GM19099 (cell line): ENCODE results near the gene B3GNT2.

Source experiments
- POLR2A ChIP-seq: IDR thresholded peaks from 3 replicates; pipeline ENCODE4 v1.6.1; 2011; ENCODE audit warnings: low read depth; ENCODE audit not compliant: insufficient read length; ENCODE audit errors: extremely low read depth

The B3GNT2 gene, protein sequence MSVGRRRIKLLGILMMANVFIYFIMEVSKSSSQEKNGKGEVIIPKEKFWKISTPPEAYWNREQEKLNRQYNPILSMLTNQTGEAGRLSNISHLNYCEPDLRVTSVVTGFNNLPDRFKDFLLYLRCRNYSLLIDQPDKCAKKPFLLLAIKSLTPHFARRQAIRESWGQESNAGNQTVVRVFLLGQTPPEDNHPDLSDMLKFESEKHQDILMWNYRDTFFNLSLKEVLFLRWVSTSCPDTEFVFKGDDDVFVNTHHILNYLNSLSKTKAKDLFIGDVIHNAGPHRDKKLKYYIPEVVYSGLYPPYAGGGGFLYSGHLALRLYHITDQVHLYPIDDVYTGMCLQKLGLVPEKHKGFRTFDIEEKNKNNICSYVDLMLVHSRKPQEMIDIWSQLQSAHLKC

DNA sequence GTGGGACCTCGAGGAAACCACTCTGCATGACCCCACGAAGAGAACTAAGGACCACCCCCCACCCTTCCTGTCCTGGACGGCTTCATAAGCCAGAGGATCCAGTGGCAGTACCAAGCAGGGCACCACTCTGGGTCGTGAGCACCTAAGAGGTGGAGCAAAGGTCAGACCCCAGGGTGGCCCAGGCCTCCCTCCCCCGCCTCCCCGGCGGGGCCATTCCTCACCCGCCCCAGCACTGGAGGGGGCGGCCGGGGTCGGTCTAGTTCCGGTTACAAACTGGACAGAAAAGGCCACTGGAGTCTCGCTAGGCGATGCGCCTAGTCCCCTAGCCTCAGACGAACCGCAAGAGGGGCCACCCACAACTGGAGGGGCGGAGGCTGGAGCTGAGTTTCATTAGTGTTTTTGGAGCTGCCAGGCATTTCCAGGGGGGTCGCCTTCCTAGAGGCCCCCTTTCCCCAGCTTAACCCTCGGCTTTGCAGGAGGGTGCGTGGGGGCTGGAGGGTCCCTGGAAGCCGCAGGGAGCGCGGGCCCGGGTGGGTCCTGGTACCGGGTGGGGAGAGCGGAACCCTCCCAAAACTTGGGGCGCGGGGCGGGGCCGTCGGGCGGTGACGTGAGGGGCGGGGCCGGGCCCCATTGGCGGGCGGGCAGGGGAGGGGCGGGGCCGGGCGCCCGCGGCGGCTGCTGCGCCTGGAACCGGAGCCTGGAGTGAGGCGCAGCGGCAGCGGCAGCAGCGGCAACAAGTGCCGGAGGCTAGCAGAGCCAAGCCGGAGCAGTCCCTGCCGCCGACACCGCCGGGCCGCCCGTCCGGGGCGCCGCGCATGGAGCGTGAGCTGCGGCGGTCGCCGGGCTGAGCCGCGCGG, at the start of gene B3GNT2:
B3GNT2 (plus strand) TSS at position 695 of the 857 bp plus-strand sequence. CDS start 26,106 bp downstream, outside the sequence.
- peak; percentile 95 for TF ChIP-seq POLR2A

DNA sequence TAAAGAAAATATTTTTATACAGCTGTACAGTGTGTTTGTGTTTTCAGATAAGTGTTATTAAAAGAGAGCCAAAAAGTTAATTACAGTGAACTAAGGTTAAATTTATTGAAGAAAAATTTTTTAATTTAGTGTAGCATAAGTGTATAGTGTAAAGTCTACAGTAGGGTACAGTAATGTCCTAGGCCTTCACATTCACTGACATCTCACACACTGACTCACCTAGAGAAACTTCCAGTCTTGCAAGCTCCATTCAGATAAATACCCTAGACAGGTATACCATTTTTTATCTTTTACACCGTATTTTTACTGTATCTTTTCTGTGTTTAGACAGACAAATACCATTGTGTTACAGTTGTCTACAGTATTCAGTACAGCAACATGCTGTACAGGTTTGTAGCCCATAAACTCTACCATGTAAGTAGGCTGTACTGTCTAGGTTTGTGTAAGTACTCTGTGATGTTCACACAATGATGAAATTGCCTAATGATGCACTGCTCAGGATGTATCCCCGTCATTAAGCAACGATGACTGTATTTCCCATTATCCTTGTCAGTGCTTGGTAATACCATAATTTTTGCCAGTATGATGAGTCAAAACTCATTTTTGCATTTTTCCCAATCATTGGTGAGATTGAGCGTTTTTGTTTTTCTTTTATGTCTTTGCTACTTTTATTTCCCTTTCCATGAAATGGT, 48.2 kb upstream of the B3GNT2 start:
- TF ChIP-seq POLR2A = no peak

DNA sequence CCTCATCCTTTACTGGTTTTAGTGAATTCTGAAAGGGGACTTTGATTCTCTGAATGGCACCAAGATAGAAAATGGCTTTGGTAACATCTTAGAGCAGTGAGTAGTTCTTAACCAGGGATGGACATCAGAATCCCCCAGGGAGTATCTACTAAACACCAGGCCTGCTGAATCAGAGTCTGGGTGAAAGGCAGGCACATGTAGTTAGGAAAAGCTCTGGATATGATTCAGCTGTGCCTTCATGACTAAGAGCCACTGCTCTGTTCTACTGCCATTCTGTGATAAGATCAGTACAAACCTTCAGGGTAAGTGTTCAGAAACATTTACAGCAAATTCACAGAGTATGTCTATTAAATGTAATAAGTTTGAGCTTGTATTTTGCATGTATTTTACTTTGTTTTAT, 46.2 kb upstream of the B3GNT2 start:
- TF ChIP-seq POLR2A = no peak

DNA sequence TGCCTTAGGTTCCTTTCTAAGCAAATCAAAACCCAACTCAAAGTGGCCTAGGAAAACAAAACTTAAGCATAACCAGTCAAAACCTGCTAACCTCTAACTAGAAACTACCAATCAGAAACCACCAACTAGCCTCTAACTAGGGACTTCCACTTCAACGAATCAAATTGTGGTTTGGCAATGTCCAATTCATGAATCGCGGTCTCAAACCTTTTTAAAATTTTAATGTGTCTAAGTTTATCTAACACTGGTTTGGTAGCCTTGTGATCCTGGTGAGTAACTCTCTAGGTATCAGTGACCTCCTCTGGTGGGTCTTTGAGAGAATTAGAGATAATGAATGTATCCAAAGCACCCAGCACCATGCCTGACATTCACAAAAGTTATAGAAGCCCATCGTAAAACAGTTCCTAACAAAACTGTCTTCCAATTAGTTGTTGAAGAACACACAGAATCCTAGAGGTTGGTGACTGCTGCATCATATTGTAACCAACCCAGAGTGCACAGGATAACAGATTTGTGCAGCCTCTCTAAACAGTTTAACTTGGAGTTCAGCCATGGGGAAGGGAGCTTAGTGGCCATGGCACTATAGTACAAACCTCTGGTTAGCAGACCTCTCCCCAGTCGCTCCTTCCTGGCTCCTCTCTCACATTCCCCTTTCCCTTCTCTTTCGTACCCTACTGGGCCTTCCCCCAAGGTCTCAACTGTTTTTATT, 45.2 kb upstream of the B3GNT2 start:
- TF ChIP-seq POLR2A = no peak

DNA sequence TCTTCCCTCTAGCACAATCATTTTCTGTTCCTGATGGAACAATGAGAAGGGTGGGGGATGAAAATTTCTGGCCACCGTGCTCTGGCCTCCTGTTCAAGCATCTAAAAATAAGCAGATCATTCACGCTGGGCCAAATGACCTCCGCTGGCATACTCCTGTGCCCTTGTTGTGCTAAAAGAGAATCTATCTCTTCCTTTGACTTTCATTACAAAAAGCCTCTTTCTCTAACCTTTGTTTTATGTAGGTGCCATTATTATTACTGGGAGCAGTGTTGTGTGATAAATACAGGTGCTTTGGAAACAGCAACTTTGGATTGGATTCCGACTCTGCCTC, 44.6 kb upstream of the B3GNT2 start:
- no peak for TF ChIP-seq POLR2A

DNA sequence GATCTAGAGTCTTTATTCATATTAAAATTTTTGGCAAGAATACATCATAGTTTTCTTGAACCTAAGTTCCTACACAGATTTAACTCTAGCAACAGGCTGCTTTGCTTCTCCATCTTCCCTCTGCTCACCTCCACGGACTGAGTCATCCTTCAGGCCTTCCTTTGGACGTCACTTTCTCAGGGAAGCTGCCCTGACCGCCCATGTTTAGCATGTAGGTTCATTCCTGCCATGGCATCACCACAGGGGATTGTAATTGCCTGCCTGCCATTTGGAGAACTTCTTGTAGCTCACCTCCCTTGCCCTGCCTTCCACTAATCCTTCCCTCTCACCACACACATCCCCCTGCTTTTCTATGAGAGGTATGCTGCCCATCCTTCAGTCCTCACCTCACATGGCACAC, 43.9 kb upstream of the B3GNT2 start:
- TF ChIP-seq POLR2A = no peak

DNA sequence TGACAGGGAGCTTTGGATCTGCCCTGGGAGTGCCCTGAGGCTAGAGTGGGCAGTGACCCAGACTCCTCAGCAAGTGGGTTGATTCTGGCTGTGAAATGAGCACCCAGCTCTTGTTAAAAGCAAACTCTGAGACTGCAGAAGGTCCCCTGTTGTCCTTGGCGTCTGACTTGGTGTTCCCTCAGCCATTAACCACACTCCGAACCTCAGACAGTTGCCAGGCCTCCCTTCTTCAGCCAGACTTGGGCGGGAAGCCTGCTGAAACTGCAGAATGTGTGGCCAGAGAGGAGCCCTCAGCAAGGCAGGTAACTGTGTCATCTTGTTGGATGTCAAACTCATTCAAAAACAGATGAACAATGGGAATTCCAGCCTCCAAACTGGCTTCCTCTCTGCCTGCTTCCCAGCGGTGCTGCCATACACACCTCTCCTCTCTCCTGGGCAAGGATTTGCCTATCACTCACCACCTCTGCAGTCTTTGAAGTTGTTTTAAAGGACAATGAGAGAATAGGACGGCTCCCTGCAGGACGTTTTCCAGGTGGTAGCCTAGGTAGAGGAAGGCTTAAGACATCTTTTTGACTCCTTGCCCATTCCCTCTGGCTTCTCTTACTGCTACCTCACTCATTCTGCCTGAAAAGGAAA, 38.9 kb upstream of the B3GNT2 start:
- TF ChIP-seq POLR2A = no peak

DNA sequence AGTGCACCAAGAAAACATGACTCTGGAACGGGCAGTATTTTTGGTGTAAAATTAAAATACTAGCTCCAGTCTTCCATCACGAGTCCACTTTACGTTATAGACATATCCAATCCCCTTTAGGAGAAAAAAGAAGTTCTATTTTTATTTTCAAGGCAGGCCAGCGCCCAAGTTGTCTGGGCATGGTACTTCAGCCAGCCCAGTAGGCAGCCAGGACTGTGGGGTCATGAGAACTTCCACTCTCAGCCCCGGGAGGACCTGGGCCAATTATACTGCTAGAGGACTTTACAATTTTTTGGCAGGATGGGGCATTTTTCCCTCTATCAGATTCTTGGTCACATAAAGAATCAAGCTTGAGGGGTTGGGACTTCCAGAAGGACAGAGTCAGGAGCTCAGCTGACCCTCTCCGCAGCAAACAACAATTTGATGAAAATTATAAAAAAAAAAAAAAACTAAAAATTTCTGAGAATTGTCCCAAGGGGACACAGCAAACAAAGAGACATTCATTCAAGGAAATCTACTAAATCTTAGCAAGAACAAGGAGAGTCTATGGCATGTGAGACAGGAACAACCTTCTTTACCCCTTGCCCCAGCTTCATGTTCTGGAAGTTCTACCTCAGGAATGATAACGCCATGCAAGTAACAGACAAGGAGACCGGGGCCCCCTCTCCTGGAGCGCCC, 37.3 kb upstream of the B3GNT2 start:
- TF ChIP-seq POLR2A = no peak

DNA sequence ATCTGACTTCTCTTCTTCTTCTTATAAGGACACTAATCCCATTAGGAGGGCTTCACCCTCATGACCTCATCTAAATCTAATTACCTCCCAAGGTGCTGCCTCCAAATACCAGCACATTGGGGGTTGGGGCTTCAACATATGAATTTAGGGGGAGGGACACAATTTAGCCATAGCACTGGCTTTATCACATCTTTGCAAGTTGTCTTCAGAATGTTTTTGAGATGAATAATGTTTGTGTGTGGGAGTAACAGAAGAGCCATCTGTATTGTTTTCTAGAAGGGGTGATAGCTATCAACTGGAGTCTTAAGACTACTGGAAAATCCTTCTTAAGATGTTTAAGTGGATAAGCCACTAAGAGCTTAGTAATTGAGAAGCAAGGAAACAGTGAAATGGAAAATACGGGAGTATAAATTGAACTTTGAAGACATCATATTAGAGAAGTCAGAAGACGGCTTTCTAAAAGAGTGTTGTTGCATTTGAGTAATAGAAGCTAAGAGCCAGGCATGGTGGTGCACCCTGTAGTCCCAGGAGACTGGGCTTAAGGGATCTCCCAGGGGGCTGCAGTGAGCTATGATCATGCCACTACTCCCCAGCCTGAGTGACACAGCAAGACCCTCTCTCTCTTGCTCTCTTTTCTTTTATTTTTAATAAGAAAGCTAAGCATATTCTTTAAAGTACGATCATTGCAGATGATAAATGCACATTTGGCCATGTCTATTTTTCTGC, 32.6 kb upstream of the B3GNT2 start:
- TF ChIP-seq POLR2A = no peak

DNA sequence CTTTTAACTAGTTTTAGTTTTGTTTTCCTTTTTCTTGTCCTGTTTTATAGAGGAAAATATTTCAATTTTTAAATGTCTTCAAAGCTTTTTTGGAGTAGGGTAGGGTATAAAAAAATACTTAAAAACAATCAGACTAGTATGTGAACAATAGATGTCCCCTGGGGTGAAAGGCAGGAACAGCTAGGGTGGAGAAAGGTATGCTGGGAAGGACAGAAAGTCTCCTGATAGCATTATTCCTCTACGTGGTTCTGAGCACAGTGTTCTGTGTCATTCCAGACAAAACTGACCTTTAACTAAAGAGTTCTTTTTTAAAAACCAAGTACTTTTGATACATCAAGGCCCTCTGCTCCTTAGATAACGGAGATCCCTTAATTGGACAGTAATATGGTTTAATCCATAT, 32.1 kb upstream of the B3GNT2 start:
- no peak for TF ChIP-seq POLR2A

DNA sequence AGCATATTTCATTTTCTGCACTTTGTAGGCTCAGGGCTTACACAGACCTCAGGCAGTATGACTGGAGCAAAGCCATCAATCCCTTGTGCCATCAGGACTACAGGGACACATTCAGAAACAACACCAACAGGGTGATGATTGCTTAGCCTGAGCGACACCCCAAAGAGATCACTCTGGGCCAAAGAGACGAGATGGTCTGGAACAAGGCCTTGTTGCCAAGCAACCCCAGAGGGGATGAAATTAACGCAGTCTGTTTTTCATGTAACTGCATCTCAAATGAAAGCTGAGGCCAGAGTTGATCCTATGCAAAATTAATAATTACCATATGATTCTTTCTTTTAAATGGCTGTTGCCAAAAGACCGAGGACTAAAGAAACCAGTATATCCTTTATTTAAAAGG, 20.2 kb upstream of the B3GNT2 start:
- TF ChIP-seq POLR2A = no peak

DNA sequence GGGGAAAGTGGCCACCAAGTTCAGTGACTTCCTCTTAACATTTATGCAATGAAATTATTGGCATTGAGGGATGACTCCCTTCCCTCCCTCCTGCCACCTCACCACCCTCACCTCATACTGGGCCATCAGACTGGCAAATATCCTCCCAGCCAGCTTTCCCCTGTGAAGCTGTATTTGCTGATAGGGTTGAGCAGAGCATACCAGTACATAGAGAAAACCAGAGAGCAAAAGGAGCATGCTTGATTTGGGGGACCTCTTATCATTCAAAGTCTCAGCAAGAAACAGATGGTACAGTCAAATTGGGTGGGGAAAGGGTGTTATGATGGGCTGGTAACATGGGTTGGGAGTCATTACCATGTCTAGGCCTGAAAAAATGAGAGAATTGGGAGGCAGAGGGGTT, 19.1 kb upstream of the B3GNT2 start:
- no peak for TF ChIP-seq POLR2A

DNA sequence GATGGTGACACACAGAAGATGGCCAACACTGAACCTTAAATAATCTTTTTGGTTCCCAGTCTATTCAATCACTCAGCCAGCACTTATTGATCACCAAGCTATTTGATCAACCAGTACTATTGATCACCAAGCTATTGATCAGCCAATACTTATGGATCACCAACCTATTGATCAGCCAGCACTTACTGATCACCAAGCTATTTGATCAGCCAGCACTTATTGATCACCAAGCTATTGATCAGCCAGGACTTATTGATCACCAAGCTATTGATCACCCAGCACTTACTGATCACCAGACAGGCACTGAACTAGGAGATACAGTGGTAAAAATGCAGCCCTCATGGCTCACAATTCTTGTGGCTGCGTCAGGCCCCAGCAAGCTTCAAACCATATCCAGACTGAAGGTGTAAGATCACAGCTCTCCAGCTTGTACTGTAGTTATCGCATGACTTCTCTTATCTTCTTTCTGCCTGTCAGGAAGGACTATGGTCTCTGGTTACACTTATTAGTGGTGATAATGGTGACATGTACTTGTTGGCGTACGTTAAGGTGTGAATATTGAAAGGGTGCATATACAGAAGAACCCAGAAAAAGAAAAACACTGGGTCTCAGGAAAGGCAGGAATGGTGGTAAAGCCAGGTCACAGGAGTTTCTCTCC, 18.4 kb upstream of the B3GNT2 start:
- TF ChIP-seq POLR2A = no peak
